Raji (cell line): Measurements from ENCODE around the gene ZMYND8.

Experiments used
- POLR2A ChIP-seq: IDR thresholded peaks from 2 replicates; pipeline ENCODE4 v1.6.1; 2011; ENCODE audit warnings: low read depth, low read length, control low read depth; ENCODE audit not compliant: insufficient read depth

ZMYND8 gene

DNA sequence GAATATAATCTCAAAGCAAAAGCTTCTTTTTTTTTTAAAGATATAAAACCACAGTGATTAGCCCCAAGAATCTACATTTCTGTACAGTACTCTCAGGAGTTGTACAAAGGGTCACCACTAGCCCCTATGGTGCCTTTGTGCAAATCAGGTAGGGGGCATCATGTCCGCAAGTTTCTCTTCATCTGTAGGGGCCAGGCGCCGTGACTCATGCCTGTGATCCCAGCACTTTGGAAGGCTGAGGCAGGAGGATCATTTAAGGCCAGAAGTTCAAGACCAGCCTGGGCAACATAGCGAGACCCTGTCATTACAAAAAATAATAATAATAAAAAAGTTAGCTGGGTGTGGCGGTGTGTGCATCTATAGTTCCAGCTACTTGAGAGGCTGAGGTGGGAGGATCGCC lies 63.9 kb downstream of the ZMYND8 start:
- TF ChIP-seq POLR2A: no peak

DNA sequence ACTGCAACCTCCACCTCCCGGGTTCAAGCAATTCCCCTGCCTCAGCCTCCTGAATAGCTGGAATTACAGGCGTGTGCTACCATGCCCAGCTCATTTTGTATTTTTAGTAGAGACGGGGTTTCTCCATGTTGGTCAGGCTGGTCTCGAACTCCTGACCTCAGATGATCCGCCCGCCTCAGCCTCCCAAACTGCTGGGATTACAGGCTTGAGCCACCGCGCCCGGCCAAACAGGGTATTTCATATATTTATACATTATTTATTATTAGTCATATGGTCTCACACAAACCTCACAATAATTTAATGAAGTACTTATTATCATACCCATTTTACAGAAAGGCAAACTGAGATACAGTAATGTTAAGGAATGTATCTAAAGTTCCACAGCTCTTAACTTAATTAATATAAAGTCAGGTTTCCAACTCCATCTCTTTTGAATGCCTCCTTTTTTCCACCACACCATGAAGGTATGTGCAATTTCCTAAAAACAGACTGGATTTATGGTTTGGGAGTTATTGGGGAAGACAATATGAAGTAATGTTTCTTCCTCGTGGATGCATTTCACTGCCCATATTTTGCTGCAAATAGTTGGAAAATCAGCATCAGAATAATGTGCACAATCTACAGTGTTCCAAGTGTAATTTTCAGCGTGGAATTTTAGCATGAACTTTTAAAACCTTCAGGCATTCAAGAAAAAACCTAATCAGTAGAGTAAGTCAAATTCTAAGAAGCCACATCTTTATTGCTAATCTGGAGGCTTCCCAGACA lies 65.7 kb downstream of the ZMYND8 start:
- no peak for TF ChIP-seq POLR2A

GRCh38 chr20:47290008-47290407 lies 66.5 kb downstream of the ZMYND8 start:
- no peak for TF ChIP-seq POLR2A

- no peak for TF ChIP-seq POLR2A
Measured at GRCh38 chr20:47289096-47289495, 67.4 kb downstream of the ZMYND8 start.

DNA sequence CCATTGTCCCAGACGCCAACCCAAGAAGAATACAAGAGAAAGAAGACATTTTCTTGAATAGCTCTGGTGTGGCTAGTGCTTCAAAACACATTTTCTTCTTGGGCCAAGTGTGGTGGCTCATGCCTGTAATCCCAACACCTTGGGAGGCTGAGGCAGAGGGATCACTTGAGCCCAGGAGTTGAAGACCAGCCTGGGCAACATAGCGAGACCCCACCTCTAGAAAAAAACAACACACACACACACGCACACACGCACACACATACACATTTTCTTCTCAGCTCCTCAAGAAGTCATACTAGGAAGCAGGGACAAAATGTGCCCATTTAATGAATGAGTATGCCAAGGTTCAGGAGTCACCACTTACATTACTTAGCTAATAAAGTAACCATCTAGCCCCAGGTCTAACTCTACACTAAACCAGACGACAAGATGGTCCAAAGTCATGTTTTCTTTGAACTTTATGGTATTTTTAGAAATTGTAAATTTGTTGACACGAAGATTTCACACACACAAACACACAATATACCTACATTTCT lies 68.8 kb downstream of the ZMYND8 start:
- no peak for TF ChIP-seq POLR2A

DNA sequence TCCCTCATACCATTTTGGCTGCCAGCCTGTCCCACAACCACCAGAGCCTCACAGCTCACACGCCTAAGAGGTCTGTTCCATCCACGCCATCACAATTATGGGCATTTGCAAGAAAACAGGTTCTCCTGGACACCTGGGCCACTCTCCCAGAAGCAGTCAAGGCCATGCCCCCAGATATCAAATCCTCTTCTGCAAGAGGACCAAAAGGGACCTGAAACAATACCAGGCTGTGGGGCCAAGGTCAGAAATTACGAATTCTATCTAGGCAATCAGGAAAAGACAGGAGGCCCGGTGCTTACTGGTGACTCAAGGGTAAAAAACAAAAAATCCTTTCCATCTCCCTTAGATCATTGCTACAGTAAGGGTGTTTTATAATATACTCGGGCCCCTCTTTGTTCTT lies 69.8 kb downstream of the ZMYND8 start:
- no peak for TF ChIP-seq POLR2A

DNA sequence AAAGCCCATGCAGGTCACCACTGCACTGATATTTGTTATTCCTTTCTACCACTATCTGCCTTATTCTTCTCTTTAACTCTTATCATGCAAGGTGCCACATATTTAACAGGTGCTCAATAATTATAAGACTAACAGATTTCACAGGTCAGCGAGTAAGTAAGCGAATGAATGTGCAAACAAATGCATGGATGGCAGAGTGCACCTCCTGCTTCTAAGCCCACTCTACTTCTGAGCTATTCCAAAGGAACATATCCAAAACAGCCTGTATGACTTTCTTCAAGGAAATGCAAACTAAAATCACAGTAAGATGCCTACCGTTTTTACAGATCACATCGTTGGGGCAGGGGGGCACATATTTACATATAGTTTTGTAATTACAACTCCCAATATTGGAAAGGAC lies 71.3 kb downstream of the ZMYND8 start:
- no peak for TF ChIP-seq POLR2A

DNA sequence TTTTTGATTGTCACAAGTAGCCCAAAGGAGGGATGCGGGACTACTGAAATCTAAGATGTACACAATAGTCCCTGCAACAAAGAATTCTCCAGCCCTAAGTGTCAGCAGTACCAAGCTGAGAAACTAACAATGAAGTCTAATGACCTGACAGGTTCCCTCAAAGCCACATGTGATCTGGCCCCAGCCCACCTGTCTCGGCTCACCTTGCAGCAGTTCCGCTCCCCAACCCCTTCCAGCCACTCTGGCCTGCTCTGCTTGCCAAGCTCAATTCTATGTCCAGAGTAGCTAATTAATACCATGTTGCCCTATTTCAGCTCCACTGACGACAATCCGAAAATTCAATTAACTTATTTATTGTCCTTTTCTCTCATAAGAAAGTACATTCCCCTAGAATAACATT lies 72.1 kb downstream of the ZMYND8 start:
- no peak for TF ChIP-seq POLR2A

DNA sequence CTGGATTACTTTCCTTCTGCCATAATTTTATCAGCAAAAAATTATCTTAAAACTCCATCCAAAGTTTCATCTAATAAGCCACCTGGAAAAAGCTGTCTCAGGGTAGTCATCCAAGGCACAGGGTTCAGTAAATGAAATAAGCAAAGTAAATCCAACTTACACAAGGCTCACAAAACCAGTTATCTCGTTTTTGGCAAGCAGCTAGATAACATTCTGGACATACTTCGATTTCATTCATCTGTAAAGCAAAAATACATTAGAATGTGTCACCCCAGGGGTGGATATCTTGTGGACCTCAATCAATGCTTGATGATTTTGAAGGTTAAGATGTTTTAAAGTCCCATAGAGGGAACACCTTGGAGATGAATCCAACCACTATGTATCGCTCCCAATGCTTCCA lies 73.1 kb downstream of the ZMYND8 start:
- no peak for TF ChIP-seq POLR2A

- no peak for TF ChIP-seq POLR2A
Measured at GRCh38 chr20:47282864-47283263, 73.6 kb downstream of the ZMYND8 start.

GRCh38 chr20:47281376-47281775 lies 75.1 kb downstream of the ZMYND8 start:
- TF ChIP-seq POLR2A: no peak

GRCh38 chr20:47280668-47281067 lies 75.8 kb downstream of the ZMYND8 start:
- TF ChIP-seq POLR2A: no peak

GRCh38 chr20:47280228-47280627 lies 76.3 kb downstream of the ZMYND8 start:
- TF ChIP-seq POLR2A: no peak

DNA sequence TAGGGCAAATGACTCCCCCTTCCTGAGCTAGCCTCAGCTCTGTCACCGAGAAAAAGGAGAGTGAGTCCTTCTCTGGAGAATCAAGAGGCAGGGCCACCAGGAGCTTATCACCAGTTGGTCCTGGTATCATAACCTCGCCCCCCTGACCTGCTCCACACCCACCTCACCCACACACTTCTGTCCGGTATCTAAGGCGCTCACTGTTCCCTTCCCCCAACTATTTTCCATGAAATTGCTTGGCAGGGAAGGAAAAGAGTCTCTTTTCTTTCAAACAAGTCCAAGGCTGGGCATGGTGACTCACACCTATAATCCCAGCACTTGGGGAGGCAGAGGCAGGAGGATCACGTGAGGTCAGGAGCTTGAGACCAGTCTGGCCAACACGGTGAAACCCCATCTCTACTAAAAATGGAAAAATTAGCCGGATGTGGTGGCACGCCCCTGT lies 77.6 kb downstream of the ZMYND8 start:
- no peak for TF ChIP-seq POLR2A

DNA sequence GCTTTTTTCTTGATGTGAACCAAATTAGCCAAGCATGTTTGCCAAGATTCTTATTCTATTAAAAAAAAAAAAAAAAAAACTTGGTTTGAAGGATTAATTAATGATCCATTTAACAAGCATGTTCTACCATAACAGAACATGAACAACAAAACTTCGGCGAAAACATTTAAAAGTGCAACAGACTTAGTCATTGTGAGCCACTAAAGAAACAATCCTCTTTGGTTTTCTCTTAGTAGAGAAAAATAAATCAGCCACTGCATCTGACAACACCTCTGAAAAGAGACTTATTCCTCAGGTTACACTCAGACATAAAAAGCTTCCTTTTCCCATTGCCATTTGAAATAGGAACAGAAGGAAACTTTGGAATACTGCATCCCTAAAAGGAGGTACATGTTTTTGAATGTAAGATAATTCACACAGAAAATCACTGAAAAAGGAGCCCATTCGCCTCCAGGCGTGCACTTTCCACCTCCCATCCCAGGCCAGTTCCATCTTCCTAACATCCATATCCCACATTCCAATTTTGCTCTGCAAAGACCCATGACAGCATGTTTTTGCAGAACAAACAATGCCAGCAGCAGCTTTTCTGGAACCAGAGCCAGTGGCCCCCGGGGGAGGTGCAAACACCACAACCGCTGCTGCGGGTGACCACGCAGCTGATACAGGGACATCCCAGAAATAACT lies 79.5 kb downstream of the ZMYND8 start:
- no peak for TF ChIP-seq POLR2A

- TF ChIP-seq POLR2A: no peak
Measured at GRCh38 chr20:47276251-47276650, 80.2 kb downstream of the ZMYND8 start.

DNA sequence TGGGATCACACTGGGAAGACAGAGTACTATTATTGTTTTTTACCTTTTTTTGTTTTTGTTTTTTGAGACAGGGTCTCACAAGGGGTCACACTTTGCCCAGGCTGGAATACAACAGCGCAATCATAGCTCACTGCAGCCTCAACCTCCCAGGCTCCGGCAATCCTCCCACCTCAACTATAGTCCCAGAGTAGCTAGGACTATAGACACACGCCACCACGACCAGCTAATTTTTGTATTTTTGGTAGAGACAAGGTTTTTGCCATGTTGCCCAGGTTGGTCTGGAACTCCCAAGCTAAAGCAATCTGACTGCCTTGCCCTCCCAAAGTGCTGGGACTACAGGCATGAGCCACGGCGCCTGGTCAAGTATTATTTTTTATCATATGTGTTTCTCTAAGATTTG lies 81.0 kb downstream of the ZMYND8 start:
- TF ChIP-seq POLR2A: no peak
